ENCODE data around the gene PDCL2.
"Not testable (repeated sequence)": the region's sequence is repeated elsewhere in the genome, so short reads cannot be mapped to it uniquely, and the experiment has no call there.

Gene PDCL2

DNA sequence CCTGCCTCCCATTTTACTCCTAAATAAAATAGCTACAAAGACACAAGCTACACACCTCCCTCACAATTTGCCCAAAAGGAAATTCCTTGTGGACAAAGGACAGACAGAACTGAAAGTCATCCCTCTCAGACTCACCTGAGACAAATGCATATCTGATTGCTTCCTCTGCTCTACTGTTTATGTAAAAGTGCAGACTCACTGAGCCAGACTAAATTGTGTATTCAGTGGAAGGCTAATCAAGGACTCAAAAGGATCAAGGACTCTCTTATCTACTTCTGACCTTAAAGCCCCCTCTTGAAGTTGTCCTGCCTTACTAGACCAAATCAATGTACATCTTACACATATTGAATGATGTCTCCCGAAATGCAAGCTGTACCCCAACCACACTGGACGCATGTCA, 3.9 kb downstream of the PDCL2 start:
- no peak for DNase-seq (ENCODE audit: low read depth)

DNA sequence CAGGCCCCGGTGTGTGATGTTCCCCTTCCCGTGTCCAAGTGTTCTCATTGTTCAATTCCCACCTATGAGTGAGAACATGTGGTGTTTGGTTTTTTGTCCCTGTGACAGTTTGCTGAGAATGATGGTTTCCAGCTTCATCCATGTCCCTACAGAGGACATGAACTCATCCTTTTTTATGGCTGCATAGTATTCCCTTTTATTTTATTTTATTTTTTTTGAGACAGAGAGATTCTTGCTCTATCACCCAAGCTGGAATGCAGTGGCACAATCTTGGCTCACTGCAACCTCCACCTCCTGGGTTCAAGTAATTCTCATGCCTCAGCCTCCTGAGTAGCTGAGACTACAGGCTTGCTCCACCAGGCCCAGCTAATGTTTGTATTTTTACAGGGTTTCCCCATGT, 9.3 kb downstream of the PDCL2 start:
- DNase-seq (ENCODE audit: low read depth): not testable (repeated sequence)

DNA sequence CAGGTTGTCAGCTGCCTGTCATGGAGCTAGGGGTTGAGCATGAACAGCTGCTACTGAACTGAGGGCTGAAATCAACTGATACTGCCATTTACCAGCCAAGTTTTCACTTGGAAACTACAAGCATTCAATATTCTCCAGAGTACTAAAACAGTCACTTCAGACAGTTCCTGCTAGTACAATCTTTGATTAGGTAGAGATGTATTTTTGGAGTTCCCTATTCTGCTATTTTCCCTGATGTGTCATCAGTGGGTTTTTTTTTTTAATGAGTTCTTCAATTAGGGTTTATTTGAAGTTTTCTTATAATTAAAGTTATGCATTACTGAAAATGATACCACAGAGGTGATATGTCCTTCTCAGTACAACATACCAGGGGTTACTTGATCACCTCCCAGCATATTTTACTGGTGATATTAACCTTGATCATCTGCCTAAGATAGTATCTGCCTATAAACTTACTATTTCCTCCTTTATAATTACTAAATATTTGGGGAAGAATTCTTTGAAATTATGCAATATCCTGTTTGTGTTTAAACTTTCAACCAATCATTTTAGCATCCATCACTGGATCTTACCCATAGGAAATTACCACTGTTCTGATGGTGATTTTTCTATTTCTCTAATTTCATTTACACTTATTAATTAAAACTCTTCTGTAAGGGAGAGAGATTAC, 13.6 kb downstream of the PDCL2 start:
- DNase-seq (ENCODE audit: low read depth): no peak

DNA sequence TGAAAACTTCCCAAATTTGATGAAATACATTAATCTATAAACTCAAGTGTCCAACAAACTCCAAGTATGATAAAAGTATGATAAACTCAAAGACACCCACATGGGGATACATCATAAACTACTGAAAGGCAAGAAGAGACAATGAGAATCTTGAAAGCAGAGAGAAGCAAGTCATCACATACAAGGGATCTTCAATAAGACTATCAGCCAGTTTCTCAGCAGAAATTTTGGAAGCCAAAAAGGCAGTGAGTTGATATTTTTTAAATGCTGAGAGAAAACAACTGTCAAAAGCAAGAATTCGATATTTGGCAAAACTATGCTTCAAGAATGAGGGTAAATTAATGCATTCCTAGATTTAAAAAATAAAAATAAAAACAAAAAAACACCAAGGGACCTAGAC, 16.5 kb downstream of the PDCL2 start:
- DNase-seq (ENCODE audit: low read depth): no peak

DNA sequence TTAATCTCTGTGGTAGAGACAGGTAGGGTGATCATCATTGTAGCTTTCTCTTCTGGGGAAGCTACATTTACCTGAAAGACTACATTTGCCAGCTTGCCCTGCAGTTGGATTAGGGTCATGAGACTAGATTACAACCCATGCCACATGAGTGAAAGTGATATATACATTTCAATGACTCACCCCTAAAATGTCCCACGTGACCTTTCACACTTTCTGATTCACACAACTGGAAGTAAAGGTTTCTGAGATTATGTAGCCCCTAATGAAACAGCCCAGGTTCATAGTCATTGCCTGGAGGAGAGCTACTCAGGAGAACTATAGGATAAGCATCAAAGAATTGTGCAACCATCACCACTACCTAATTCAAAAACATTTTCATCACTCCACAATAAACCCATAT, 17.8 kb downstream of the PDCL2 start:
- DNase-seq (ENCODE audit: low read depth): no peak

DNA sequence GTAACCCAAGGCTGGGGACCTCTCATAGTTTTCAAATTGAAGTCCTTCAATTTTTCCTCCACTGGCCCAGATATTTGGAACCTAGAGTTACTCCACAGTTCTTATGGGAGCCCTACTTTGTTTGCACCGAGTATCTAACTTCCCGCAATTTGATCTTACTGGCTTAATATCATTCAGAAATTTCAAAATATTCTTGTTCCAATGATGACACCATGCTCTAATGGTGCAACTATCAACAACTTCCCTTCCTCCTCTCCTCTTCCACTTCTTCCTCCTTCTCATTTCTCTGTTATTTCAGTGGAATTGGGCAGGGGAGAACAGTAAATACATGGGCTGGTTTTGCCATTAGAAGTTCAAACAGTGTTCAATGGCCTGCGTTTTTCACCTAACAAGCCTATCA, 20.2 kb downstream of the PDCL2 start:
- no peak for DNase-seq (ENCODE audit: low read depth)

DNA sequence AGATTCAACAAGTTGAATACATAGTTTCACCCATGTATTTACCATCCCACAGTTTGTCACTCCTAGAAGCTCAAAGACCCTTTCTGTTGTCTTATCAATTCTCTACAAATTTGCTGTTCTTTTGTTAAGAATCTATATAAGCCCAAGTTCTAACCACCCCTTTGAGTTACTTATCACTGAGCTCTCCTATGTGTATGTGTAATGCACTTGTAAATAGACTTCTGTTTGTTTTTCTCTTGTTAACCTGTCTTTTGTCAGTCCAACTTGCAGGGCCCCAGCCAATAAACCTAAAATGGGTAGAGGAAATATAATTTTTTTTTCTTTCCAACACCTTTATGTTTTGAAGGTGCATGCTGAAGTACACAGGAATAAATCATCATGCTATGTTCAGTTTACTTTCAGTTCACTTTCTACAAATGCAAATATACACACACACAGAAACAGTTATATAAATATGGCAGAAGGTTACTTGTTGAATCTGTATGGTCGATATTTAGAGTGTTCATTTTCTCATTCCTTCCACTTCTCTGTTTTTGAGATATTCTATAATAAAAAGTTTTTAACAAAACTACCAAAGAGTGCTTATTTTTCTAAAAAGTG, 23.0 kb downstream of the PDCL2 start:
- no peak for DNase-seq (ENCODE audit: low read depth)

DNA sequence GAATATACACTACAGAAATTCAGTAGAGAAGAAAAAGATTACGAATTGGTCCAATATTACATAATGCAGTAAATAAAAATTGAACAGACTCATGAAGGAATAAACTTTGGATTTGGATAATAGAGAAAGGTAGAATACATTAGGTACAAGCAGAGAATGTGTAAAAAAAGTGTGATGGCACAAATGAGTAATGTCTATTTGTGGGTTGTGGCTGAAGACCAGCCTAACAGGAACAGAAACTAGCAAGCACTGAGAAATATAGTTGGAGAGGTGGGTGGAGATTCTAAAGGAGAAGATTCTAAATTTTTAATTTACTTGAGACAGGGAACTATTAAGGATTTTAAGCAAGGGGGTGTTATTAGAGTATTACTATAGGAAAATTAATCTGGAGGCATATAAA, 30.2 kb downstream of the PDCL2 start:
- no peak for DNase-seq (ENCODE audit: low read depth)

DNA sequence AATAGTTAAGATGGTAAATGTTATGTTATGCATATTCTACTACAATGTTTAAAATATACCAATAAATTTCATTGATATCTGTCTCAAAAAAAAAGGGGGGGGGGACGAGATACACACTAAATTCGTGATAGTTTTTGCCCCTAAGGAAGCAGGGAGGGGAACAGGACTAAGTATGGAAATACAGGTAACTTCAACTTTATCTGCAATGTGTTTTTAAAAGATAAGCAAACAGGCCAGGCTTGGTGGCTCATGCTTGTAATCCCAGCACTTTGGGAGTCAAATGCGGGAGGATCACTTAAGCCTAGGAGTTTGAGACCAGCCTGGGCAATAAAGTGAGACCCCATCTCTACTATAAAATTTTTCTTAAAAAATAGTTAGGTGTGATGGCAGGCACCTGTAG, 31.9 kb downstream of the PDCL2 start:
- no peak for DNase-seq (ENCODE audit: low read depth)

DNA sequence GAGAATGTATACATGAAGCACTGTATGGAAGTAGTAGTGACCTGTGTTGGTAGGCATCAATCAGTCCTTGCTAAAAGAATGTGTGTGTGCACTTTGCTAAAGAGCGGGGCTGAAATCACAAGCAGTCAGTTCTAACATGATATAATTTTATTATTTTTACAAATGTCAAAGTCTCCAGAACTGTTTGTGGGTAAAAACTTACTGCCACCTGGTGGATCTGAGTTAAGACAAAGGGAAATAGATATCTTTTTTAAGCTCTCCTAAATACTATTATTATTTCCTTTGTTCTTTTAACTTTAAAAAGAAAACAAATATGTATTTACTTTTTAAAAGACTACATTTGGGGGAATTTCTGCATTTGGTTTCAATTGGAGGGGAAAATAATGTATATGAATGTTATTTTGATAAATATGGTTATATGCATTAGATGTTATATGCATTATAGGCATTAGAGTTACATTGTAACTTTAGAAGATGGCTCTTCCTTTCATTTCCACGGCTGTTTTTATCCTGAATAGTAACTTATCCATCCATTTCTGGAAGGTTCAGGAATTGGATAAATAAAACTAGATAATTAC, 37.5 kb downstream of the PDCL2 start:
- no peak for DNase-seq (ENCODE audit: low read depth)

DNA sequence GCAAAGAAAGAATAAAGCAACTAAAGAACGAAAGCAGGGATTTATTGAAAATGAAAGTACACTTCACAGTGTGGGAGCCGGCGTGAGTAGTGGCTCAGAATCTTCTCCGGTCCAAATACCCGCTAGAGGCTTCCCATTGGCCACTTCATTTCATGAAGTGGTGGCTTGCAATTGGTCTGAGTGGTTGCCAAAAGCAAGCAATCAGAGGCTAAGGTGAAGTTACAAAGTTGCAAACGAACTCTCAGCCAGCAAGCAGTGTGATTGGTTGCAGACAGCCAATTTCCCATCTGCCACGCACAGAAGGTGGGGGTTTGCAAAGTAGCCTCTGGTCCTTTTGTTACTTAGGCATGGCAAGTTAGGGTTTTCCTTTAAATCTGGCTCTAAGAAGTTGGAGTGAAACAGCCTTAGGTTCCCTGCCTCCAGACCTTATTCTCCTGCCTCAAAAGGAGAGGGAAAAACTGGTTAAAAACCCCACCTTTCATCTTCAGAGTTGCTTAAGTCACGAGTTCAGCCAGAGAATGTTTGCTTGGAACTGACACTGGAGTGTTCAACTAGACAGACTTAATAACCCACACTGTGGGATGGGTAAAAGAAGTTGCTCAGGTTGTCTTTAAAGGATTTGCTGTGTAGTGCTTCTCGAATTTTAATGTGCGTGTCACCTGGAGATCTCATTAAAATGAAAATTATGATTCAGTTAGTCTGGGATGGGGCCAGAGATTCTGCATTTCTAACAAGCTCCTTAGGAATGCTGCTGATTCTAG, 38.4 kb downstream of the PDCL2 start:
- no peak for DNase-seq (ENCODE audit: low read depth)

DNA sequence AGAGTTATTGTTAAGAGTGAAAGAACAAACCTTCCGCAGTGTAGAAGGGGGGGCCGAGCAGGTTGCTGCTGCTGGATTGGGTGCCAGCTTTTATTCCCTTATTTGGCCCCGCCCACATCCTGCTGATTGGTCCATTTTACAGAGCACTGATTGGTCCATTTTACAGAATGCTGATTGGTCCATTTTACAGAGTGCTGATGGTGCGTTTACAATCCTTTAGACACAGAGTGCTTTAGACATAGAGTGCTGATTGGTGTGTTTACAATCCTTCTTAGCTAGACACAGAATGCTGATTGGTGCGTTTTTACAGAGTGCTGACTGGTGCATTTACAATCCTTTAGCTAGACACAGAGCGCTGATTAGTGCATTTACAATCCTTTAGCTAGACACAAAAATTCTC, 40.1 kb downstream of the PDCL2 start:
- DNase-seq (ENCODE audit: low read depth): not testable (repeated sequence)

DNA sequence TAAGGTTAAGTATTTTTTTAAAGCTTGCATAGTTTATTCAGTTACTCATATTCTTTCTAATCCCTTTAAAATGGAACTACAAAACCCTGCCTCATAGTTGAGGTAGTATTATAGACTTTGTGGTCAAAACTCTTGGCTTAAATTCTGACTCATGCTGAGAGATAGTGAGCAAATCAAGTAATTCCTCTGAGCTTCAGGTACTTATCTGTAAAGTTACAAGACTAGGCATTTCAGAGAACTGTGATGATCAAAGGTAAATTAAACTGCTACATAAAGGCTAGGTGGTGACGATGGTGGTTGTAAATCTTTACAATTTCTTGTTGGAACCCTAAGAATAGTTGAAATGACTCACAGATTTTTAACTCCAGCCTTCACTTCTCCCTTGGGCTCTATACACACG, 42.2 kb downstream of the PDCL2 start:
- DNase-seq (ENCODE audit: low read depth): no peak

DNA sequence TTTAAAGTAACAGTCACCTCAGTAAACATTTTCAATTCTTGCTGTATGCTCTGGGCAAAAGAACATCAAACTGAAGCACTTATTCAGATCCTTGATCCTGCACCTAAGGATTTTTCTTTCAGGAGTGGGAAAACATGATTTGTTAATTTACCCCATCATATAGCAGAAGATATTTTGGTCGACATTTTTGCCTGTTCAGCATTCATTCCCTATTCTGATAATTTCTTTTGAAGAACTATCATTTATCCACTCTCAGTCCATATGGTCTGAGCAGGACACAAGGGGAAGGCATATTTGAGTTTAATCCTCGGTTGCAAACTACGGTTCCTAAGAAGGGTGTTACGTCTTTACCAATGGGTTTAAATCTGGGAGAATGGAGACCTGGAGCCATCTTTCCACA, 44.1 kb downstream of the PDCL2 start:
- DNase-seq (ENCODE audit: low read depth): no peak

DNA sequence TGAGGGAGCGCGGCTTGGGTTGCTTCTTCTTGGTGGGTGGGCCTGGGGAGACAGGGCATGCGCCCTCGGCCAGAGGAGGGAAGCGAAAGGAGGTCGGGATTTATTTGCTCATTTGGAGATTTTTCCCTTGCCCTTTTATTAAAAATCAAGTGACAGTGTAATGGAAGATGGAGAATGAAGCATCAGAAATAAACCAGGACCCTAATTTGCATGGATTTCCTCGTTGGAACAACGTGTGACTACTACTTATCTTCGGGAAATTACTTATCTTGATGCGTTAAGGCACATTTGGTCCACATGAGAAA, 44.6 kb downstream of the PDCL2 start:
- no peak for DNase-seq (ENCODE audit: low read depth)

DNA sequence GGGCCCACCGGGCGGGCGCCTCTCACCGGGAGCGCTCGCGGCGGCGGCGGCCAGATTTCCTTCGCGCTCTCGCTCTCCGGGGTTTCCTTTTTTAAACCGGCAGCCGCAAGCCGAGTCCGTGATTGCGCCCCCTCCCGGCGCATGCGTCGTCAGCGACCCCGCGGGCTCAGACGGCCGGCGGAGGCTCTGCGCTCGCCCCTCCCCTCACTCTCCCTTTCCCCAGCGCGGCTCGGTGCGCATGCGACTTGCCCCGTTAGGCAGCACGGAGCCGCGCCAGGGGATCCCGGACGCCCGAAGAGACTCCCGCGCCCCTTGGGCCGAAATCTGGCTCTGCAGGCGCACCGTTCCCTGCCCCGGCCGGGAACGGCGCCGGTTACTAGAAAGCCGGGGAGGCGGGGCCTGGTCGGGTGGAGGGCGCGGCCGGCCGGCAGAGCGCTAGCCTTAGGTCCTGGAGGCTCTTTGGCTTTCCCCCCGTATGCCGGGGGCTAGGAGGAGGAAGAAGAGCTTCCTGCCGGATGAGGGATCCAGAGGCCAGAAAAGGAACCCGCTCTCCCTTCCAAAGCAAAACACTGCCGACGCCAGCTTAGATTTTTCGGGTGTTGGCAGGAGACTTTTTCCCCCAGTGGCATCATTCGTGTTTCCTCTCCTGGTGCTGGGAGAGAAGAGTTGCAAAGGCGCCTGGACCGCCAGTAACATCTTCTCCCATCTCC, 45.1 kb downstream of the PDCL2 start, which contains the start of gene CLOCK:
Gene CLOCK, minus strand, starts transcription at position 154 of the 710 bp plus-strand sequence. CDS start 64,124 bp downstream, outside the sequence.
- DNase-seq (ENCODE audit: low read depth): peak; percentile 73

DNA sequence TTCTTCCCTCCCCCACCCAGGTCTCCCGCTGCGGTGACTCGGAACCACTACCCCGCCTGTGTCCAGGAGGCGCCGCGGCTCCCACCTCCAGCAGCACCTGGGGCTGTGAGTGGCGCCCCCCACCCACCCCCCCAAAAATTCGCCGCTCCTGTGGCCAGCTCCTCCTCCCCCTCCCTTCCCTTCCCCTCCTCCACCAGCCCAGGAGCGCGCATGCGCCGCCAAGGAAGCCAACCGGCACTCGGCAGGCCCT, 45.6 kb downstream of the PDCL2 start:
- DNase-seq (ENCODE audit: low read depth): no peak

DNA sequence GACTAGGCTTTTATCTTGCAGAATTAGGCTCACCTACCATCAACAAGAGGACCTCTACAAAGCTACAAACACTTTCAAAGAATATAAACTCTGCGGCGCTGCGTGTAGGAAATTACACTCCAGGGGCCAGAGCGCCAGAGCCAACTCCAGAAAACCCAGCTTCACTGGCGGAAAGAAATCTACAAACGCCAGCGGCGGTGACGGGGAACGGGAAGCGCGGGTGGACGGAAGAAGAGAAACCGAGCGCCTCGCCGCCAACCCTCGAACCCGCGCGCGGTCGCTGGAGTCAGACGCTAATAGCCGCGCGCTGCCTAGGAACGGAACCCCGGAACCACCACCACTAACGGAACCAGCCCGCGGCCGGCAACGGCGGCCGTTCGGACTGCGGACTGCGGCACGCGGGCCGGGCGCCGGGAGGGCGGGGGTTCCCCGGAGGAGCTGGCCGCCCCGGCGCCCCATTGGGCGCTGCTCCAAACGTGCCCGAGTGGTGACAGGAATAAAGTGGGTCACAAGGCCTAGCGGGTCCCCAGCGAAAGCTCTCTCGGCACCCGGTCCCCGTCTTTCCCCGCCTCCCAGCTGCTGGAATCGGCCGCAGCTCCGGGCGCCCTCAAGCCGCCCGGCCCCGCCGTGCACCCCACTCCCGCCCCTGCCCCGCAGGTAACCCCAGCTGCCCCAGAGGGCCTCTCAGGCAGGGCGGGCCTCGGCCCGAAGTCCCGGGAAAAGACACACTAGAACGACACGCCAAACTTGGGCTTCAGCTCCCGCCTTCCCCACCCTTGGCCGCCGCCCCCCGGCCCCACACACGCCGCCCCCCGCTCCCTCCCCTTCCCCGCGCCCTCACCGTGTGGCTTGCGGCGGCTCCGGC, 46.2 kb downstream of the PDCL2 start:
- DNase-seq (ENCODE audit: low read depth): peak; percentile 47

DNA sequence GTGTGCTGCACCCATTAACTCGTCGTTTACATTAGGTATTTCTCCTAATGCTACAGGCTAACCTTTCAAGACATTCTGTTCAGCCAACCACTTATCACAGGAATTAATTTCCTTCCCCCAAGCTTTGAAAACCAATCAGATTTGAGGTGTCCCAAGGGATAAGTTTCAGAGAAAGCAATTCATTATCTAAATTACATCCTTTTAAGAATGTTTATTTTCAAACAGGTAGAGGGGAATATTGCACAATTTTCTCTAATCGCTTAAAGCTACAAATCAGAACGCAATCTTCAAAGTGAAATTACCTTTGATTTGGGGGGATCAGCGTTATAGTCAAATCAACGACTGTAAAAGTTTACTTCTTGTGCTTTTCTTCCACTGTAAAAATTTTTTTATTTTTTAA, 46.9 kb downstream of the PDCL2 start:
- DNase-seq (ENCODE audit: low read depth): no peak

DNA sequence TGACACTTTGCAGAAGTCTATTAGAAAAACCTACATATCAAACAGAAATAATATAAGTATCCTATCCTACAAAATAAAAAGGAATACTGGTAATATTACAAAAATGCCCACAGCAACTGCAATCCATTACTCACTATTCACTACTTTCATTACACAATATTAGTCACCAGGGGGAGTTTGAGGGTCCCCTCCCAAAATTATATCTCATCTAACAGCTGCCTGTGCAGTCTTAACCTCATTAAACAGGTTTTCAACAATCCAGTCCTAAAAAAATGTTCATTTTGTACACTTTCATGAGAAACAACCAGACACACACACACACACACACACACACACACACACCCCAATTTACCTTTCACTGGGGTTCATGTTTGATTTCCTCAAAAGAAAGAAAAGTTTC, 48.2 kb downstream of the PDCL2 start:
- DNase-seq (ENCODE audit: low read depth): no peak

DNA sequence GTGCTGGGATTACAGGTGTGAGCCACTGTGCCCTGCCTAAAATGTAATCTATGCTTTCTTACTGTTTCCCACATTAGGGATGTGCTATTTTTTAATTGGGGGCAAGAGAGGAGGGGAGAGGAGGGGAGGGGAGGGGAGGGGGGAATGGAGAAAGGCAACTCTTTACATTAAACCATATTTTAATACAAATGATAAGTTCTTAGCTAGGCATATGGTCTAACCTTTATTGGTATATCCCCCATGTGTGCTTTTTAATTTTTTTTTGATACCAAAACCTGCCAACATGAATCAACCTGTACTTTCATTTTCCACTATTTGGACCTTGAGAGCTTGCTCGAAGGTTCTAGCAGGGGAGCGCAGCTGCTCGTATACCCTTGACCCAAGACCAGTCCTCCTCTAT, 51.8 kb downstream of the PDCL2 start:
- no peak for DNase-seq (ENCODE audit: low read depth)

DNA sequence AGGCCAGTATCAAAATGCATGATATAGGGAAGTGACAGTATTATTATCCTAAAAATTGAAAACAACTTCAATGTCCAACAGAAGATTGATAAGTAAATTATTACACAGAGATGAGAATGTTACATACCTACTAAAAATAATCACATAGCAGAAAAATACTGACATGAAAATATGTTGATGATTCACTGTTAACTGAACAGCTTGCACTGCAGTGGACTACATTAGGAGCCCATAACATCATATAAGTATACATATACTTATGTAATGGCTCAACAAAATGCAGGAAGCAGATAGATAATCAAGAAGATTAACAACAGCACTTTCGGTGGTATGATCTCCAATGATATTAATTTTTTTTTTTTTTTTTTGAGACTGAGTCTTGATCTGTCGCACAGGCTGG, 52.4 kb downstream of the PDCL2 start:
- DNase-seq (ENCODE audit: low read depth): no peak
